HG03520 (cell line): ENCODE data around the gene INTS7.

ENCODE experiments used
- ATAC-seq: cut with Tn5 transposase; IDR thresholded peaks from one replicate; pipeline ENCODE4 v1.9.1; 2021; ENCODE audit warnings: mild to moderate bottlenecking, moderate library complexity; ENCODE audit not compliant: unreplicated experiment

INTS7 gene

GRCh38 chr1:212035123-212035834 lies at the start of gene INTS7, which contains the start of gene DTL:
Gene INTS7 (minus strand): TSS chr1:212035557. CDS start chr1:212035437, 120 bp downstream.
Gene DTL (plus strand): TSS chr1:212035748. CDS start chr1:212035891, 143 bp downstream.
- peak; percentile 61 for ATAC-seq

- no peak for ATAC-seq
Observed at GRCh38 chr1:212082765-212083406, 47.5 kb upstream of the INTS7 start.

GRCh38 chr1:212078826-212079225 lies 43.5 kb upstream of the INTS7 start:
- ATAC-seq: no peak

GRCh38 chr1:212077028-212077427 lies 41.7 kb upstream of the INTS7 start:
- no peak for ATAC-seq

GRCh38 chr1:212074856-212075255 lies 39.5 kb upstream of the INTS7 start:
- no peak for ATAC-seq

GRCh38 chr1:212074313-212074712 lies 39.0 kb upstream of the INTS7 start:
- ATAC-seq: no peak

GRCh38 chr1:212073490-212073889 lies 38.1 kb upstream of the INTS7 start:
- ATAC-seq: no peak

GRCh38 chr1:212072047-212072446 lies 36.7 kb upstream of the INTS7 start:
- ATAC-seq: no peak

- ATAC-seq: no peak
Observed at GRCh38 chr1:212070720-212071302, 35.5 kb upstream of the INTS7 start.

GRCh38 chr1:212067787-212068186 lies 32.4 kb upstream of the INTS7 start:
- ATAC-seq: no peak

- no peak for ATAC-seq
Observed at GRCh38 chr1:212062832-212063438, 27.6 kb upstream of the INTS7 start.

- ATAC-seq: no peak
Observed at GRCh38 chr1:212060632-212061472, 25.5 kb upstream of the INTS7 start.

- no peak for ATAC-seq
Observed at GRCh38 chr1:212055333-212055732, 20.0 kb upstream of the INTS7 start.

- ATAC-seq: no peak
Observed at GRCh38 chr1:212053993-212054392, 18.6 kb upstream of the INTS7 start.

- no peak for ATAC-seq
Observed at GRCh38 chr1:212045981-212046380, 10.6 kb upstream of the INTS7 start.

- ATAC-seq: no peak
Observed at GRCh38 chr1:212044851-212045250, 9.5 kb upstream of the INTS7 start.

GRCh38 chr1:212042436-212042835 lies 7.1 kb upstream of the INTS7 start:
- no peak for ATAC-seq

- ATAC-seq: no peak
Observed at GRCh38 chr1:212040629-212041412, 5.5 kb upstream of the INTS7 start.

- no peak for ATAC-seq
Observed at GRCh38 chr1:212039622-212040021, 4.3 kb upstream of the INTS7 start.

GRCh38 chr1:212037900-212038299 lies 2.5 kb upstream of the INTS7 start:
- ATAC-seq: no peak
